Measurements from ENCODE around the gene CAPN10.

- TF ChIP-seq CTCF (IDR thresholded peaks at IDR 0.05) (no peak), POLR2A (IDR thresholded peaks at IDR 0.05) (peak; percentile 67), POLR2AphosphoS5 (IDR thresholded peaks at IDR 0.05) (peak; percentile 12 to 80 (median 74))
Observed at GRCh38 chr2:240565333-240566202, 21.0 kb upstream of the CAPN10 start.
